Endothelial cell of umbilical vein (primary cell): ENCODE measurements around the gene NCAPG.

Experiments used
- POLR2AphosphoS5 ChIP-seq: IDR thresholded peaks from 2 replicates; pipeline ENCODE4 v1.6.1; 2012; ENCODE audit warnings: low read depth, mild to moderate bottlenecking, control low read depth, low read length, moderate library complexity; ENCODE audit not compliant: insufficient read depth
- TF ChIP-seq, protein P1 (sequence below), 2 donors: IDR thresholded peaks; 1 replicate in 1 of 2; 2 replicates in 1 of 2; pipeline ENCODE4 v1.5.1; 2011; ENCODE audit warnings: low read length in 2 of 2, mild to moderate bottlenecking in 2 of 2, moderate library complexity in 2 of 2, control low read depth in 1 of 2, inconsistent platforms in 1 of 2, low read depth in 1 of 2; ENCODE audit not compliant: insufficient read depth in 1 of 2; ENCODE audit errors: extremely low read depth in 1 of 2

DNA sequence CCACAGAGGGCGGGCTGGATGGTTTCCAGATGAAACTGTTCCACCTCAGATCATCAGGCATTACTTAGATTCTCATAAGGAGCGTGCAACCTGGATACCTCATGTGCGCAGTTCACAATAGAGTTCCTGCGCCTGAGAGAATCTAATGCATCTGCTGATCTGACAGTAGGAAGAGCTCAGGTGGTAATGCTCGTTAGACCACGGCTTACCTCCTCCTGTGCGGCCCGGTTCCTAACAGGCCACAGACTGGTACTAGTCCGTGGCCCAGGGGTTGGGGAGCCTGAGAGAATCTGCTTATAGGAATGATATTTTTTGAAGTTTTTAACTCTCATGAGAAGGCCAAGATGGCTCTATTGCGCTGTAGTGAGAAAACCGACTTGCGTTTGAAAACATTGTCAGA is 5.4 kb downstream of the NCAPG start:
- TF ChIP-seq, protein P1, sequence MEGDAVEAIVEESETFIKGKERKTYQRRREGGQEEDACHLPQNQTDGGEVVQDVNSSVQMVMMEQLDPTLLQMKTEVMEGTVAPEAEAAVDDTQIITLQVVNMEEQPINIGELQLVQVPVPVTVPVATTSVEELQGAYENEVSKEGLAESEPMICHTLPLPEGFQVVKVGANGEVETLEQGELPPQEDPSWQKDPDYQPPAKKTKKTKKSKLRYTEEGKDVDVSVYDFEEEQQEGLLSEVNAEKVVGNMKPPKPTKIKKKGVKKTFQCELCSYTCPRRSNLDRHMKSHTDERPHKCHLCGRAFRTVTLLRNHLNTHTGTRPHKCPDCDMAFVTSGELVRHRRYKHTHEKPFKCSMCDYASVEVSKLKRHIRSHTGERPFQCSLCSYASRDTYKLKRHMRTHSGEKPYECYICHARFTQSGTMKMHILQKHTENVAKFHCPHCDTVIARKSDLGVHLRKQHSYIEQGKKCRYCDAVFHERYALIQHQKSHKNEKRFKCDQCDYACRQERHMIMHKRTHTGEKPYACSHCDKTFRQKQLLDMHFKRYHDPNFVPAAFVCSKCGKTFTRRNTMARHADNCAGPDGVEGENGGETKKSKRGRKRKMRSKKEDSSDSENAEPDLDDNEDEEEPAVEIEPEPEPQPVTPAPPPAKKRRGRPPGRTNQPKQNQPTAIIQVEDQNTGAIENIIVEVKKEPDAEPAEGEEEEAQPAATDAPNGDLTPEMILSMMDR (IDR thresholded peaks at IDR 0.05; ENCODE audit: extremely low read depth in 1 of 2, insufficient read depth in 1 of 2, low read depth in 1 of 2, low read length in 2 of 2): no peak
- no peak for TF ChIP-seq POLR2AphosphoS5
